ENCODE results near the gene CAND1.
"Not testable (repeated sequence)": the region's sequence is repeated elsewhere in the genome, so short reads cannot be mapped to it uniquely, and the experiment has no call there.

The CAND1 gene

DNA sequence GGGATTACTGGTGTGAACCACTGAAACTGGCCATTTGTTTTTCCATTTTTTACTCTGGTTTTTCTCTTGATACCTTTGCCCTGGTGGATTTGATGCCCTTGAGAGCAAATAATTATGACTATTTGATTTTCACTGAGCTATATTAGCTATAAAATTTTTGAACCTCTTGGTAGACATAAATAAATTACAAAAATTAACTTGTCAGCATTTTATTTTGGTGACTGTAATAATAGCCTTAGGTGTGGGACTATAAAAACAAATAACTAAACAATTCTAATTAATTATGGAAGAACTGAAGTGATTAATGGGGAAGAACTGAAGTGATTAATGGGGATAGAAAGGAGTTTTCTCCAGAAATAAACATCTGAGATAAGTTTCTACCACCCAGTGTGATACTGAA is 62.7 kb downstream of the CAND1 start:
- no peak for DNase-seq
- no peak overlapping the region for H3K4me3 ChIP-seq (ENCODE audit: low read depth, low read length)
- TF ChIP-seq CTCF (IDR thresholded peaks at IDR 0.05; ENCODE audit: low read depth, low read length), result no peak
- H3K4me1 ChIP-seq, result no peaks in the 10 kb centered on the region
- H3K36me3 ChIP-seq, result no peaks in the 10 kb centered on the region
- no peaks in the 10 kb centered on the region for H3K9me3 ChIP-seq
- no peaks in the 10 kb centered on the region for H3K27me3 ChIP-seq

DNA sequence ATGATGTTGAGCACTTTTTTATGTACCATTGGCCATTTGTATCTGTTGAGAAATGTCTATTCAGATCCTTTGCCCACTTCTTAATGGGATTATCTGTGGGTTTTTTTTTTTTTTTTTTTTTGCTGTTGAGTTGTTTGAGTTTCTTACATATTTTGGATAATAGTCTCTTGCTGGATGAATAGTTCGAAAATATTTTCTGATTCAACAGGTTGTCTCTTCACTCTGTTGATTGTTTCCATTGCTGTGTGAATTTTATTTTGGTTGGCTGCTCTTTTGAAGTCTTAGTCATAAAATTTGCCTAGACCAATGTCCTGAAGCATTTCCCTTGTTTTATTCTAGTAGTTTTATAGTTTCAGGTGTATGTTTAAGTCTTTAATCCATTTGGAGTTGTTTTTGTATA is 64.5 kb downstream of the CAND1 start:
- no peak for DNase-seq
- no peak overlapping the region for H3K4me3 ChIP-seq (ENCODE audit: low read depth, low read length)
- H3K9me3 ChIP-seq, result no peaks in the 10 kb centered on the region
- H3K4me1 ChIP-seq, result no peaks in the 10 kb centered on the region
- H3K27me3 ChIP-seq, result no peaks in the 10 kb centered on the region
- no peaks in the 10 kb centered on the region for H3K36me3 ChIP-seq
- no peak for TF ChIP-seq CTCF (IDR thresholded peaks at IDR 0.05; ENCODE audit: low read depth, low read length)

DNA sequence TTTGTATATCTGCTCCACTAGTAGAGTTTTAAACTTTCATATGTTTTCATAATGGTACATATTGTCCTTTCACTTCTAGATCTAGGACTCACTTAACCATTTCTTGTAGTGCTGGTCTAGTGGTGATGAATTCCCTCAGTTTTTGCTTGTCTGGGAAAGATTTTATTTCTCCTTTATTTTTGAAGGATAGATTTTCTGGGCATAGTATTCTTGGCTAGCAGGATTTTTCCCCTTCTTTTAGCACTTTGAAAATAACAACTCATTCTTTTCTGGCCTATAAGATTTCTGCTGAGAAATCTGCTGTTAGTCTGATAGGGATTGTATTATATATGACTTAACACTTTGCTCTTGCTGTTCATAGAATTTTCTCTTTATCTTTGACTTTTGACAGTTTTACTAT is 69.3 kb downstream of the CAND1 start:
- no peaks in the 10 kb centered on the region for H3K36me3 ChIP-seq
- H3K4me3 ChIP-seq (ENCODE audit: low read depth, low read length), result no peak overlapping the region
- no peaks in the 10 kb centered on the region for H3K4me1 ChIP-seq
- no peaks in the 10 kb centered on the region for H3K9me3 ChIP-seq
- no peak for TF ChIP-seq CTCF (IDR thresholded peaks at IDR 0.05; ENCODE audit: low read depth, low read length)
- H3K27me3 ChIP-seq, result no peaks in the 10 kb centered on the region
- DNase-seq, result no peak

GRCh38 chr12:67339530-67339929 is 70.4 kb downstream of the CAND1 start:
- Histone ChIP-seq H3K4me1 (no peaks in the 10 kb centered on the region), H3K36me3 (no peaks in the 10 kb centered on the region), H3K9me3 (no peaks in the 10 kb centered on the region), H3K27me3 (no peaks in the 10 kb centered on the region), H3K4me3 (ENCODE audit: low read depth, low read length) (no peak overlapping the region)
- no peak for TF ChIP-seq CTCF (IDR thresholded peaks at IDR 0.05; ENCODE audit: low read depth, low read length)
- no peak for DNase-seq

- not testable (repeated sequence) for H3K4me3 ChIP-seq (ENCODE audit: low read depth, low read length); H3K36me3 ChIP-seq; H3K27me3 ChIP-seq; DNase-seq; H3K9me3 ChIP-seq; H3K4me1 ChIP-seq
Measured at GRCh38 chr12:67341086-67341485, 71.9 kb downstream of the CAND1 start.

- Histone ChIP-seq H3K27me3 (peaks cover 2% of the 10 kb centered on the region; the same call in 1 of the 2 replicates), H3K36me3 (no peaks in the 10 kb centered on the region), H3K4me1 (no peaks in the 10 kb centered on the region), H3K9me3 (no peaks in the 10 kb centered on the region), H3K4me3 (ENCODE audit: low read depth, low read length) (no peak overlapping the region)
- TF ChIP-seq CTCF (IDR thresholded peaks at IDR 0.05; ENCODE audit: low read depth, low read length), result no peak
- no peak for DNase-seq
Measured at GRCh38 chr12:67344979-67345710, 76.0 kb downstream of the CAND1 start.

Data from BE2C (cell line).